ENCODE results near the gene CDIP1.

DNA sequence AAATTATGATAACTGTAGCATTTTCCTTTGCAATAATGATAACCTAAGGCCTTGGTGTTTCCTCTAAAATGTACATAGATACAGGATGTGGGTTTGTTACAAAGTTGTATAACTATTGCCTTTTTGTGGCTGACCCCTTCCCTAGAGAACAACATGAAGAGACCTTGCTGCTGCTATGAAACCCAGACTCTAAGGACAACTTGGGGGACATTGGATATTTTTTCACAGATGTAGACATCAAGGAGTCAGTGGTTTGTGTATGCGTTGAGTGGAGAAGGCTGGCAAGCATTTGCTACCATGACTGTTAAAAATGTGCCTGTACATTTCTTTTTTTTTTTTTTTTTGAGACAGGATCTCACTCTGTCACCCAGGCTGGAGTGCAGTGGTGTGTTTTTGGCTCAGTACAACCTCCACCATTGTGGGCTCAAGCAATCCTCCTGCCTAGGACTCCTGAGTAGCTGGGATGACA lies 50.0 kb downstream of the CDIP1 start:
- TF ChIP-seq, protein P1, sequence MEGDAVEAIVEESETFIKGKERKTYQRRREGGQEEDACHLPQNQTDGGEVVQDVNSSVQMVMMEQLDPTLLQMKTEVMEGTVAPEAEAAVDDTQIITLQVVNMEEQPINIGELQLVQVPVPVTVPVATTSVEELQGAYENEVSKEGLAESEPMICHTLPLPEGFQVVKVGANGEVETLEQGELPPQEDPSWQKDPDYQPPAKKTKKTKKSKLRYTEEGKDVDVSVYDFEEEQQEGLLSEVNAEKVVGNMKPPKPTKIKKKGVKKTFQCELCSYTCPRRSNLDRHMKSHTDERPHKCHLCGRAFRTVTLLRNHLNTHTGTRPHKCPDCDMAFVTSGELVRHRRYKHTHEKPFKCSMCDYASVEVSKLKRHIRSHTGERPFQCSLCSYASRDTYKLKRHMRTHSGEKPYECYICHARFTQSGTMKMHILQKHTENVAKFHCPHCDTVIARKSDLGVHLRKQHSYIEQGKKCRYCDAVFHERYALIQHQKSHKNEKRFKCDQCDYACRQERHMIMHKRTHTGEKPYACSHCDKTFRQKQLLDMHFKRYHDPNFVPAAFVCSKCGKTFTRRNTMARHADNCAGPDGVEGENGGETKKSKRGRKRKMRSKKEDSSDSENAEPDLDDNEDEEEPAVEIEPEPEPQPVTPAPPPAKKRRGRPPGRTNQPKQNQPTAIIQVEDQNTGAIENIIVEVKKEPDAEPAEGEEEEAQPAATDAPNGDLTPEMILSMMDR (IDR thresholded peaks at IDR 0.05) = no peak
- TF ChIP-seq POLR2A (IDR thresholded peaks at IDR 0.05; ENCODE audit: low read depth) (no peak), EP300 (IDR thresholded peaks at IDR 0.05) (no peak), POLR2AphosphoS5 (IDR thresholded peaks at IDR 0.05) (no peak)

Data from esophagus muscularis mucosa (tissue), 4 donors.